Measurements from ENCODE around the gene PTH1R. TPM values are rescaled to one million over a fixed set of nuclear protein-coding genes. Genes with fewer than 3 reads are reported as not detected.

The PTH1R gene
- total RNA-seq, 5 donors from 2014 or later (not counting 1 experiment from before 2014, with no cell fraction given): 0.32 TPM; not detected in 4

- CTCF ChIA-PET: no interaction called here
- Histone ChIP-seq H3K27me3 (replicated peaks in 1 of 2; ENCODE audit: control insufficient read depth in 2 of 2, extremely low read depth in 1 of 2, insufficient read depth in 2 of 2, low read length in 1 of 2) (no peaks in the 10 kb centered on the region), H3K4me1 (ENCODE audit: control insufficient read depth in 1 of 2, extremely low read depth in 1 of 2, insufficient read depth in 2 of 2, low read length in 2 of 2) (peaks cover 7 to 89% of the 10 kb centered on the region in 2 experiments), H3K4me3 (ENCODE audit: control insufficient read depth in 1 of 2, extremely low read depth in 1 of 2, low read length in 1 of 2) (no peak overlapping the region), H3K27ac (ENCODE audit: low read length) (no peak overlapping the region), H3K36me3 (ENCODE audit: control insufficient read depth in 2 of 2, extremely low read depth in 1 of 2, insufficient read depth in 1 of 2, low read length in 1 of 2) (peaks cover 6 to 34% of the 10 kb centered on the region in 2 donors), H3K9me3 (no peaks in the 10 kb centered on the region)
- peaks cover 0 to 10% (median 5%) of the 10 kb centered on the region in 3 donors for H3K9me3 Mint-ChIP-seq
- peak overlapping the region; percentile 84 for H3K27ac Mint-ChIP-seq
- DNase-seq: no peak
- POLR2A ChIA-PET: interaction anchor here in 1 of 2 donors (0.5 kb wide), 1 partner anchor 592 kb away, joined by 4 read pairs; no protein-coding TSS in a partner anchor
- no peak overlapping the region for H3K4me3 Mint-ChIP-seq
- H3K4me1 Mint-ChIP-seq: peaks cover 73 to 89% (median 80%) of the 10 kb centered on the region in 3 donors
- ATAC-seq (replicated peaks in 1 of 4): no peak
- no peaks in the 10 kb centered on the region for H3K27me3 Mint-ChIP-seq
- WGBS (ENCODE audit: insufficient coverage): 100% methylated on average over 1 of the region's 2 CpGs
- H3K36me3 Mint-ChIP-seq: peaks cover 31% of the 10 kb centered on the region
These were observed 51.8 kb downstream of the PTH1R start for GRCh38 chr3:46929324-46929723.

- POLR2A ChIA-PET: no interaction called here
- Histone ChIP-seq H3K27ac (ENCODE audit: low read length) (peak overlapping the region; percentile 16), H3K36me3 (ENCODE audit: control insufficient read depth in 2 of 2, extremely low read depth in 1 of 2, insufficient read depth in 1 of 2, low read length in 1 of 2) (peaks cover 6 to 34% of the 10 kb centered on the region in 2 donors), H3K9me3 (no peaks in the 10 kb centered on the region), H3K4me3 (ENCODE audit: control insufficient read depth in 1 of 2, extremely low read depth in 1 of 2, low read length in 1 of 2) (no peak overlapping the region), H3K4me1 (ENCODE audit: control insufficient read depth in 1 of 2, extremely low read depth in 1 of 2, insufficient read depth in 2 of 2, low read length in 2 of 2) (peaks cover 7 to 92% of the 10 kb centered on the region in 2 experiments), H3K27me3 (replicated peaks in 1 of 2; ENCODE audit: control insufficient read depth in 2 of 2, extremely low read depth in 1 of 2, insufficient read depth in 2 of 2, low read length in 1 of 2) (no peaks in the 10 kb centered on the region)
- CTCF ChIA-PET: interaction anchor here in 1 of 2 donors (0.7 kb wide), 2 partner anchors 11 to 397 kb away, joined by 3 to 4 read pairs; no protein-coding TSS in a partner anchor
- 86% methylated on average over 9 of the region's 9 CpGs for WGBS (ENCODE audit: insufficient coverage)
- peaks cover 28% of the 10 kb centered on the region for H3K36me3 Mint-ChIP-seq
- no peak overlapping the region for H3K4me3 Mint-ChIP-seq
- peaks cover 0 to 10% (median 5%) of the 10 kb centered on the region in 3 donors for H3K9me3 Mint-ChIP-seq
- peaks cover 83 to 94% (median 87%) of the 10 kb centered on the region in 3 donors for H3K4me1 Mint-ChIP-seq
- ATAC-seq (replicated peaks in 1 of 4): no peak
- H3K27me3 Mint-ChIP-seq: no peaks in the 10 kb centered on the region
- no peak for DNase-seq
- H3K27ac Mint-ChIP-seq: peak overlapping the region; percentile 74
These were observed 52.8 kb downstream of the PTH1R start for GRCh38 chr3:46930166-46930944.

- Mint-ChIP-seq H3K36me3 (peaks cover 26% of the 10 kb centered on the region), H3K9me3 (peaks cover 0 to 10% (median 5%) of the 10 kb centered on the region in 3 donors), H3K4me1 (peaks cover 77 to 90% (median 87%) of the 10 kb centered on the region in 3 donors), H3K4me3 (peak overlapping the region in 1 of 3 donors; percentile 35), H3K27ac (peak overlapping the region; percentile 74 to 79), H3K27me3 (no peaks in the 10 kb centered on the region)
- DNase-seq: no peak
- Histone ChIP-seq H3K9me3 (no peaks in the 10 kb centered on the region), H3K27me3 (replicated peaks in 1 of 2; ENCODE audit: control insufficient read depth in 2 of 2, extremely low read depth in 1 of 2, insufficient read depth in 2 of 2, low read length in 1 of 2) (no peaks in the 10 kb centered on the region), H3K4me1 (ENCODE audit: control insufficient read depth in 1 of 2, extremely low read depth in 1 of 2, insufficient read depth in 2 of 2, low read length in 2 of 2) (peaks cover 7 to 88% of the 10 kb centered on the region in 2 experiments), H3K27ac (ENCODE audit: low read length) (peak overlapping the region; percentile 45), H3K36me3 (ENCODE audit: control insufficient read depth in 2 of 2, extremely low read depth in 1 of 2, insufficient read depth in 1 of 2, low read length in 1 of 2) (peaks cover 6 to 32% of the 10 kb centered on the region in 2 donors), H3K4me3 (ENCODE audit: control insufficient read depth in 1 of 2, extremely low read depth in 1 of 2, low read length in 1 of 2) (no peak overlapping the region)
- 100% methylated on average over 1 of the region's 3 CpGs for WGBS (ENCODE audit: insufficient coverage)
- ATAC-seq (replicated peaks in 1 of 4): no peak
- POLR2A ChIA-PET: no interaction called here
- CTCF ChIA-PET: interaction anchor here in 1 of 2 donors (0.7 kb wide), 1 partner anchor 396 kb away, joined by 3 read pairs; no protein-coding TSS in a partner anchor
These were observed 53.5 kb downstream of the PTH1R start for GRCh38 chr3:46930945-46931403.

GRCh38 chr3:46931631-46932331 lies 54.3 kb downstream of the PTH1R start:
- WGBS (ENCODE audit: insufficient coverage): 65% methylated on average over 3 of the region's 6 CpGs
- H3K36me3 ChIP-seq (ENCODE audit: control insufficient read depth in 2 of 2, extremely low read depth in 1 of 2, insufficient read depth in 1 of 2, low read length in 1 of 2): peaks cover 7 to 34% of the 10 kb centered on the region in 2 donors
- Mint-ChIP-seq H3K27me3 (no peaks in the 10 kb centered on the region), H3K36me3 (peaks cover 32% of the 10 kb centered on the region), H3K4me1 (peaks cover 76 to 89% (median 85%) of the 10 kb centered on the region in 3 donors), H3K27ac (peak overlapping the region; percentile 75 to 79), H3K9me3 (peaks cover 0 to 10% (median 5%) of the 10 kb centered on the region in 3 donors), H3K4me3 (peak overlapping the region in 2 of 3 donors; percentile 9 to 35)
- CTCF ChIA-PET: no interaction called here
- POLR2A ChIA-PET: no interaction called here
- peaks cover 2 to 80% of the 10 kb centered on the region in 2 experiments for H3K4me1 ChIP-seq (ENCODE audit: control insufficient read depth in 1 of 2, extremely low read depth in 1 of 2, insufficient read depth in 2 of 2, low read length in 2 of 2)
- H3K27me3 ChIP-seq (replicated peaks in 1 of 2; ENCODE audit: control insufficient read depth in 2 of 2, extremely low read depth in 1 of 2, insufficient read depth in 2 of 2, low read length in 1 of 2): no peaks in the 10 kb centered on the region
- ATAC-seq (replicated peaks in 1 of 4): no peak
- no peaks in the 10 kb centered on the region for H3K9me3 ChIP-seq
- peak overlapping the region; percentile 45 for H3K27ac ChIP-seq (ENCODE audit: low read length)
- H3K4me3 ChIP-seq (ENCODE audit: control insufficient read depth in 1 of 2, extremely low read depth in 1 of 2, low read length in 1 of 2): no peak overlapping the region
- no peak for DNase-seq

GRCh38 chr3:46932455-46933225 lies 55.1 kb downstream of the PTH1R start:
- H3K27ac ChIP-seq (ENCODE audit: low read length): no peak overlapping the region
- Mint-ChIP-seq H3K36me3 (peaks cover 29% of the 10 kb centered on the region), H3K4me1 (peaks cover 68 to 81% (median 78%) of the 10 kb centered on the region in 3 donors)

More at GRCh38 chr3:46932455-46933225, 55.1 kb downstream of the PTH1R start:
- WGBS (ENCODE audit: insufficient coverage): 94% methylated on average over 3 of the region's 7 CpGs
- H3K27ac Mint-ChIP-seq: peak overlapping the region; percentile 75 to 79
- Histone ChIP-seq H3K27me3 (replicated peaks in 1 of 2; ENCODE audit: control insufficient read depth in 2 of 2, extremely low read depth in 1 of 2, insufficient read depth in 2 of 2, low read length in 1 of 2) (no peaks in the 10 kb centered on the region), H3K4me3 (ENCODE audit: control insufficient read depth in 1 of 2, extremely low read depth in 1 of 2, low read length in 1 of 2) (no peak overlapping the region), H3K9me3 (no peaks in the 10 kb centered on the region), H3K36me3 (ENCODE audit: control insufficient read depth in 2 of 2, extremely low read depth in 1 of 2, insufficient read depth in 1 of 2, low read length in 1 of 2) (peaks cover 7 to 42% of the 10 kb centered on the region in 2 donors), H3K4me1 (ENCODE audit: control insufficient read depth in 1 of 2, extremely low read depth in 1 of 2, insufficient read depth in 2 of 2, low read length in 2 of 2) (peaks cover under 1 to 77% of the 10 kb centered on the region in 2 experiments)
- ChIA-PET CTCF (interaction anchor here in 1 of 2 donors (0.6 kb wide), 1 partner anchor 563 kb away, joined by 3 read pairs; no protein-coding TSS in a partner anchor), POLR2A (interaction anchor here in 1 of 2 donors (1.1 kb wide), 1 partner anchor 26 kb away, joined by 3 read pairs; no protein-coding TSS in a partner anchor)
- ATAC-seq (replicated peaks in 1 of 4): no peak
- no peaks in the 10 kb centered on the region for H3K27me3 Mint-ChIP-seq
- H3K9me3 Mint-ChIP-seq: peaks cover 0 to 10% (median 5%) of the 10 kb centered on the region in 3 donors
- no peak overlapping the region for H3K4me3 Mint-ChIP-seq
- DNase-seq: no peak
